NK-92 (cell line): Measurements from ENCODE around the gene AGAP1.

Source experiments
- DNase-seq: peaks from one replicate; lab custom pipeline; 2025; ENCODE audit not compliant: unreplicated experiment; lab: John Stamatoyannopoulos, UW

AGAP1 gene

GRCh38 chr2:235530735-235531134, 36.9 kb downstream of the AGAP1 start:
- no peak for DNase-seq

- DNase-seq = no peak
These were observed 38.5 kb downstream of the AGAP1 start for GRCh38 chr2:235532307-235532706.

- DNase-seq = no peak
These were observed 39.4 kb downstream of the AGAP1 start for GRCh38 chr2:235533198-235533597.

GRCh38 chr2:235533616-235534385, 40.0 kb downstream of the AGAP1 start:
- no peak for DNase-seq

GRCh38 chr2:235534678-235535422, 41.0 kb downstream of the AGAP1 start:
- DNase-seq = no peak

GRCh38 chr2:235535423-235536130, 41.7 kb downstream of the AGAP1 start:
- DNase-seq = no peak

GRCh38 chr2:235536711-235537110, 42.9 kb downstream of the AGAP1 start:
- DNase-seq = no peak

- no peak for DNase-seq
These were observed 43.3 kb downstream of the AGAP1 start for GRCh38 chr2:235537186-235537585.

GRCh38 chr2:235537587-235537986, 43.7 kb downstream of the AGAP1 start:
- no peak for DNase-seq

GRCh38 chr2:235538144-235538639, 44.3 kb downstream of the AGAP1 start:
- no peak for DNase-seq

- DNase-seq = no peak
These were observed 45.1 kb downstream of the AGAP1 start for GRCh38 chr2:235538981-235539380.

GRCh38 chr2:235539773-235540172, 45.9 kb downstream of the AGAP1 start:
- DNase-seq = no peak

GRCh38 chr2:235541016-235541415, 47.2 kb downstream of the AGAP1 start:
- no peak for DNase-seq

- DNase-seq = no peak
These were observed 48.2 kb downstream of the AGAP1 start for GRCh38 chr2:235541838-235542549.

- no peak for DNase-seq
These were observed 48.9 kb downstream of the AGAP1 start for GRCh38 chr2:235542733-235543127.

GRCh38 chr2:235543128-235543750, 49.4 kb downstream of the AGAP1 start:
- DNase-seq = no peak

- no peak for DNase-seq
These were observed 50.2 kb downstream of the AGAP1 start for GRCh38 chr2:235543851-235544688.

GRCh38 chr2:235544689-235544969, 50.8 kb downstream of the AGAP1 start:
- no peak for DNase-seq

- DNase-seq = no peak
These were observed 51.7 kb downstream of the AGAP1 start for GRCh38 chr2:235545339-235546150.
